ENCODE data around the gene MSX2.
A peak's percentile ranks its signal among the peaks of the same experiment; 100 is the strongest.

Gene MSX2

DNA sequence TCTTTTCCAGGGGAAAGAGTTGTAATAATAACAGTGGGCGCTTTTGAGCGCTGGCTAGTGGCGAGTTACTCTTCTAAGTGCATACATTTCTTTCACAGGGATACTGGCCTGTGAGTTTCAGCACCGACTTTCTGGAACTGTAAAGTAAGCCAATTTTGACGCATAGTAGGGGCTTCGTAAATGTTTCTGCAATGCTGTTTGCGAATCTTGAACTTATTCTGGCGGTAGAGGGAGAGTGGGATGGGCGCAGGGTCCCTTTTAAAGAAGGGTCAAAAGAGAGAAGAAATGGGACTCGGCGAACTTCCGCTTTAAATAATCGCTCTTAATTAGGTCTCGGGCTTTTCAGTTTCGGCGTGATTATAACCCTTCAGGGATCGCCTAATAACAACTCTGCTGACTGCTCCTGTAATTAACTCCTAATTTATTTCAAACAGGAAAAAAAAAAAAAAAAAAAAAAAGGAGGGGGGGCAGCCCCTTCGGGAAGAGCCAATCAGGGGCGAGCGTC, 351 bp upstream of the MSX2 start:
- H3K9me3 ChIP-seq (ENCODE audit: control insufficient read depth, low read length) = no peaks in the 10 kb centered on the region
- peak overlapping the region; percentile 92 for H3K4me3 ChIP-seq (ENCODE audit: low read depth, low read length)
- peak overlapping the region; percentile 91 for H3K27ac ChIP-seq
- H3K9ac ChIP-seq = no peak overlapping the region
- H3K79me2 ChIP-seq = peaks cover 24% of the 10 kb centered on the region
- peak overlapping the region; percentile 82 for H3K4me2 ChIP-seq (ENCODE audit: low read length)
- peaks cover 21% of the 10 kb centered on the region for H3K4me1 ChIP-seq
- no peaks in the 10 kb centered on the region for H3K36me3 ChIP-seq (ENCODE audit: control insufficient read depth, insufficient read depth, low read length)
- no peaks in the 10 kb centered on the region for H3K27me3 ChIP-seq (ENCODE audit: control insufficient read depth, insufficient read depth, low read length)
- TF ChIP-seq, protein P1, sequence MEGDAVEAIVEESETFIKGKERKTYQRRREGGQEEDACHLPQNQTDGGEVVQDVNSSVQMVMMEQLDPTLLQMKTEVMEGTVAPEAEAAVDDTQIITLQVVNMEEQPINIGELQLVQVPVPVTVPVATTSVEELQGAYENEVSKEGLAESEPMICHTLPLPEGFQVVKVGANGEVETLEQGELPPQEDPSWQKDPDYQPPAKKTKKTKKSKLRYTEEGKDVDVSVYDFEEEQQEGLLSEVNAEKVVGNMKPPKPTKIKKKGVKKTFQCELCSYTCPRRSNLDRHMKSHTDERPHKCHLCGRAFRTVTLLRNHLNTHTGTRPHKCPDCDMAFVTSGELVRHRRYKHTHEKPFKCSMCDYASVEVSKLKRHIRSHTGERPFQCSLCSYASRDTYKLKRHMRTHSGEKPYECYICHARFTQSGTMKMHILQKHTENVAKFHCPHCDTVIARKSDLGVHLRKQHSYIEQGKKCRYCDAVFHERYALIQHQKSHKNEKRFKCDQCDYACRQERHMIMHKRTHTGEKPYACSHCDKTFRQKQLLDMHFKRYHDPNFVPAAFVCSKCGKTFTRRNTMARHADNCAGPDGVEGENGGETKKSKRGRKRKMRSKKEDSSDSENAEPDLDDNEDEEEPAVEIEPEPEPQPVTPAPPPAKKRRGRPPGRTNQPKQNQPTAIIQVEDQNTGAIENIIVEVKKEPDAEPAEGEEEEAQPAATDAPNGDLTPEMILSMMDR (IDR thresholded peaks at IDR 0.05) = no peak
- peak overlapping the region; percentile 69 for H2AFZ ChIP-seq

DNA sequence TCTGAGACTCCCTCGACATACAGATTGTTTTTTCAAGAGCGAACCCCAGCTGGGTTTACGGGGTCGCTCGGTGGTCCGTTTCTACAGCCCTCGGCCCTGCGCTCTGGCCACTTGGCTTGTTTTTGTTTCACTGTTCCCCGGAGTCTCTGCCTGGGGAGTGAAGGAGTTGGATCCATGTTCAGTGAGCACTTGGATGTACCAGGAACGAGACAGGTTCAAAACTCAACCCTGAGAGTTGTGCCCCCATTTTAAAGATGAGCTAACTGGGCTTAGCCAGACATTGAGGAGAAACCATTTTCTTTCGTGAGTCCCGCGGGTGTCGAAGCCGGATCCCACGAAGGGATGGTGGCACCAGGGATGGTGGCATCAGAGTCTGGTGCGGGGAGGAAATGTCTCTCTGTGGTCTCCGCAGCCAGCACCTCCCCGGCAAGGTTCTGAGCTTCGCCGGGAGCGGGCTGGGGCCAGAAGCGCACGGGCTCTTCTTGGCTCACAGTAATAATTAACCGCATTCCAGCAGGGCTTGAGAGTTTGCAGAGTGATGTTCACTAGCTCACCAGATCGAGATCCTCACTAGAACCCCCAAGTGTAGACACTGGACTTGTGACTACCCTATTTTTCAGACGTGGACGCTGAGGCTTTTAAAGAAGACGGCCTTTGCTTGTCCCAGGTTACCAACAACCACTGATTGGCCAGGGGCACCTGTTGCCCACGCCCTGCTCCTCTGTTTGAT, 1.0 kb downstream of the MSX2 start:
- H3K27ac ChIP-seq = peak overlapping the region; percentile 91
- H2AFZ ChIP-seq = peak overlapping the region; percentile 65
- H3K9ac ChIP-seq = peak overlapping the region; percentile 95
- no peaks in the 10 kb centered on the region for H3K36me3 ChIP-seq (ENCODE audit: control insufficient read depth, insufficient read depth, low read length)
- H3K9me3 ChIP-seq (ENCODE audit: control insufficient read depth, low read length) = no peaks in the 10 kb centered on the region
- peaks cover 23% of the 10 kb centered on the region for H3K4me1 ChIP-seq
- H3K79me2 ChIP-seq = peaks cover 30% of the 10 kb centered on the region
- H3K4me2 ChIP-seq (ENCODE audit: low read length) = peak overlapping the region; percentile 93
- no peaks in the 10 kb centered on the region for H3K27me3 ChIP-seq (ENCODE audit: control insufficient read depth, insufficient read depth, low read length)
- peak overlapping the region; percentile 92 for H3K4me3 ChIP-seq (ENCODE audit: low read depth, low read length)
- TF ChIP-seq, protein P1 (IDR thresholded peaks at IDR 0.05) = no peak

DNA sequence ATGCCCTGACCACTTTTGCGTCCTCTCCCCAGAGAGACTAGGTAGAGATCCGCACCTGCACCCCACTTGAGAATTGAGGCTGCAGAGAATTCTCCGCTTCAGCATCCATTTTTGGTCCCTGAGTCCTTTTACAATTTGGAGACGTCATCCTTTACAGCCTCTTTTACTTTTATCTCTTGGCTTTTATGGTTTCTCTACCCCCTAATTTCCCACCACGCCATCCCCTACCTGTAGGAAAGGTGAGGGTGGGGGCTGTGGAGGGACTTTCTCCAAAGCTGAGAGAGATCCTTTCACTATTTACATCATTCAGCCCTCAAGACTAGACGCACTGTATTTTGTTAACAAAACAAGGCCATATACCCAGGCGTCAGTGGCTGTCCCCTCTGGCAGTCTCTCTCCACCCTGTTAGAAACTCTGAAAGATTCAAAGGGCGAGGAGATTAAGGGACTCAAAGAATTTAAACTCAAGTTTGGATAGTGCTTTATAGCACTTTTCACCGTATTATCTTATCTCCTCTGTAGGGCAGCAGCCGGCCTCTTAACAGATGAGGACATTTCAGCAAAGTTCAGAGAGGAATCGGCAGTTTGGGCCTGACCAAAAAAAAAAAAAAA, 1.7 kb downstream of the MSX2 start:
- no peaks in the 10 kb centered on the region for H3K9me3 ChIP-seq (ENCODE audit: control insufficient read depth, low read length)
- no peaks in the 10 kb centered on the region for H3K36me3 ChIP-seq (ENCODE audit: control insufficient read depth, insufficient read depth, low read length)
- peak overlapping the region; percentile 91 for H3K27ac ChIP-seq
- H3K79me2 ChIP-seq = peaks cover 30% of the 10 kb centered on the region
- TF ChIP-seq, protein P1 (IDR thresholded peaks at IDR 0.05) = no peak
- H3K27me3 ChIP-seq (ENCODE audit: control insufficient read depth, insufficient read depth, low read length) = no peaks in the 10 kb centered on the region
- peak overlapping the region; percentile 95 for H3K9ac ChIP-seq
- H3K4me1 ChIP-seq = peaks cover 23% of the 10 kb centered on the region
- H2AFZ ChIP-seq = no peak overlapping the region
- H3K4me2 ChIP-seq (ENCODE audit: low read length) = peak overlapping the region; percentile 93
- peak overlapping the region; percentile 92 for H3K4me3 ChIP-seq (ENCODE audit: low read depth, low read length)

DNA sequence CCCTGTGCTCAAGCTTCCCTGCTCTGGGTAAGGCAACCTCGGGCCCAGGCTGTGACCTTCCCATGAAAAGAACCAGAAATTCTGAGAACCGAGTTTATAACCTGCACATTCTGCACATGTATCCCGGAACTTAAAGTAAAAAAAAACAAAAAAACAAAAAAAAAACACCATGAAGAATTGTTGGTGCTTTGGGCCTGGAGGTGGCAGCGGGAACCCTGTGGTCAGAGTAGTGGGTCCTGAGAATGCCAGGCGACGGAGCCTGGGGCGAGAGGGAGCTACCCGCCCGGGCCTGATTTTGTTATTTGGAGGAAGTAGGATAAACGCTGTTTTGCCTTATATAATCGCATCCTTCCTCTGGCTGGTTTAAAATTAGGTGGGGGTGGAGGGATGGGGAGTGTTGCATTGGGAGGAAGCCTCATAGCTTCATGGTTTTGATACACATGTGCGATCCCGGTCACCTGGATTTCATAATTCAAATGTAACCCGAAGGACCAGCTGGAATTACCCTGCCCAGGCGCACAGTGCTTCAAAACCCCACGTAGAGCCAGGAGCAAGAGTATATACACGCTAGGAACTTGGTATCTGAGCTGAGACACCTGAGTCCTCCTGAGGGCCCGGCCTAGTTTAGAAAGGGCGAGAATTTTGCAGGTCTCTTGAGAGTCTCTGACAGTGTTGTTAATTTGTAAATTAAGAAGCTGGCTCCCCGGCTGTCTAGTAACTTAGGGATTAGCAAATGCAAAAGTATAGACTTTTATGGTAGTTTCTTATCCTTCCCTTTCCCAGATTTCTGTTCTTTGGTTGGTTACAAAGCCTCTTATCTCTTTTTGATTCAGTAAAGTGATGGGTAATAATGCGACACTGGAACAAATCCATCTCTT, 2.8 kb downstream of the MSX2 start:
- Histone ChIP-seq H3K9me3 (ENCODE audit: control insufficient read depth, low read length) (no peaks in the 10 kb centered on the region), H3K4me2 (ENCODE audit: low read length) (peak overlapping the region; percentile 93), H3K4me3 (ENCODE audit: low read depth, low read length) (peak overlapping the region; percentile 92), H3K4me1 (peaks cover 16% of the 10 kb centered on the region), H3K27ac (peak overlapping the region; percentile 91), H3K79me2 (peaks cover 38% of the 10 kb centered on the region), H3K36me3 (ENCODE audit: control insufficient read depth, insufficient read depth, low read length) (no peaks in the 10 kb centered on the region), H3K9ac (peak overlapping the region; percentile 17), H2AFZ (no peak overlapping the region), H3K27me3 (ENCODE audit: control insufficient read depth, insufficient read depth, low read length) (no peaks in the 10 kb centered on the region)
- TF ChIP-seq, protein P1 (IDR thresholded peaks at IDR 0.05) = no peak

Measured in parathyroid adenoma (tissue), 2 donors.